HG03139 (cell line): ENCODE results near the gene AWAT1.
"Not testable (repeated sequence)": the region's sequence is repeated elsewhere in the genome, so short reads cannot be mapped to it uniquely, and the experiment has no call there.

Experiments used
- ATAC-seq: cut with Tn5 transposase; IDR thresholded peaks from one replicate; pipeline ENCODE4 v1.9.1; 2021; ENCODE audit not compliant: unreplicated experiment

Gene AWAT1

DNA sequence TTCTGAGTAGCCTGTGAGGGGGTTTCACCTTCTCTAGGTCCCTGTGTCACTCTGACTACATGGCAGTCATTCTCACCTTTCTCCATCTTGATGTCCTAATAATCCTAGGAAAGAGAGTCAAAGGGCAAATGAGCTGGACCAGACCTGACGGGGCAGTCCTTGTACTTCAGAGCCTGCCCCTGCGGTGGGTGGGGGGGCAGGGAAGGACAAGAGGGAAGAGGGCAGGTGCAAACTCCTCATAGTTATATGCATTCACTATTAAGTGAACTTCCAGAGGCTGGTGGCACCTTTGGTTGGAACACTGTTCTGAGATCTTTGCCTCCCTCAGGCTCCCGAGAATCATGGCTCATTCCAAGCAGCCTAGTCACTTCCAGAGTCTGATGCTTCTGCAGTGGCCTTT, at the start of gene AWAT1:
Gene AWAT1, plus strand, starts transcription at position 301 of the 400 bp plus-strand sequence. Its CDS starts 41 bp downstream, at position 342.
- no peak for ATAC-seq

DNA sequence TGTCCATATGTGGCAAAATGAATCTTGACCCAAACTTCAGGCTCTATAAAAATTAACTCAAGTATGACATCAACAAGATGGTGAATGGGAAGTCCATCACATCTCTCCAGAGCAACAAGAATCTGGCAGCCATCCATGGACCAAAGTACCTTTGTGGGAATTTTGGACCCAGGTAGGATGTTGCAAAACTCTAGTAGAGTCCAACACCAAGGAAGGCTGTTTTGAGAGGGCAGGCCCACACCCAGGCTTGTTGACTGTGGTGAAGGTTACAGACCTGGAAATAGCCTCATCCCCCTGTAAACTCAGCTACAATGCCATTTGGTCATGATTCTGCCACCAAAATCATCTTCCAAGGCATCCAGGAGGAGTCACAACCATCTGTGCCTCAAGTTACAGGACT, 44.2 kb upstream of the AWAT1 start:
- no peak for ATAC-seq

DNA sequence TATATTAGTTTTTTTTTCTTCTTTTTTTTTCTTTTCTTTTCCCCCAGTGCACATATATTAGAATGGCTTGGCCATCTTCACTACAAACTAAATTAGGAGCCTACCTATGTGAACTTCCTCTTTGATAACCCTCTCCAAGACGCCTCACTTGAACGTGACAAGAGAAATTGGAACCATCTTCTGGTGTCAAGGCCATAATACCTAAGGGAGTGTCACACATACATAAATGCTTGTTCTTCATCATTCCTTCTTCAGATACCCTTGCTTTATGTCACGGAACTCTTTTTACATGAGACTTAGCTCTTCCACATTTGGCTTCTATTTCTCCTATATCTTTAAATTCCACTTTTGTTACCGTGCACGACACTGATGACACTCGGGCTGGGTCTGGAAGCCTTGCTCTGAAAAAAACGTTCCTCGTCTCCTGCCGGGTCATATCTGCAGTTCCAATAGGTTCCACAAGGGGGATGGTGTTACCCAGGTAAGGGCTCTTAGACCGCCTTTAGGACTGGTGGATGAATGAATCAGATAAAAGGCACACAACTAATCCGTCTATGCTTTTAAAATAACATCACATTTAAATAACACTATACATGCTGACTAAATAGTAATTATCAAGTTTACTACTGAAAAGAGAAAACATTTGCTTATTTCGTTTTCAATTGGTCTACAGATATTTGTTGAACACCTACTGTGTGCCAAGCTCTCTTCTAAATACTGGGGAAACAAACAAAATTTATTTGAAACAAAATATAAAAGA, 37.3 kb upstream of the AWAT1 start:
- ATAC-seq: no peak

DNA sequence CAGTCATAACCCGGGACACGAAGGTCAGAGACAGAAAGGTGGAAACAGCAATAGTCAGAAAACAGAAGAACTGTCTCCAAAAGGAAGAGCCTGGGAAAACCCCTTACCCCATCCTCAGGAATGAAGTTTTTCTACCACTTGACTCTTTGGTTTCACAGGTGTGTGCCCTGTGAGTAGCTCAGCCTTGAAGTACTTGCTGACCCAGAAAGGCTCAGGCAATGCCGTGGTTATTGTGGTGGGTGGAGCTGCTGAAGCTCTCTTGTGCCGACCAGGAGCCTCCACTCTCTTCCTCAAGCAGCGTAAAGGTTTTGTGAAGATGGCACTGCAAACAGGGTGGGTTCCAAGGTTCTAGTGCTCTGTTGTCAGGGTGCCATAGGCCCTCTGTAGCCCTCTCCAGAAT, 32.7 kb upstream of the AWAT1 start:
- ATAC-seq: no peak

DNA sequence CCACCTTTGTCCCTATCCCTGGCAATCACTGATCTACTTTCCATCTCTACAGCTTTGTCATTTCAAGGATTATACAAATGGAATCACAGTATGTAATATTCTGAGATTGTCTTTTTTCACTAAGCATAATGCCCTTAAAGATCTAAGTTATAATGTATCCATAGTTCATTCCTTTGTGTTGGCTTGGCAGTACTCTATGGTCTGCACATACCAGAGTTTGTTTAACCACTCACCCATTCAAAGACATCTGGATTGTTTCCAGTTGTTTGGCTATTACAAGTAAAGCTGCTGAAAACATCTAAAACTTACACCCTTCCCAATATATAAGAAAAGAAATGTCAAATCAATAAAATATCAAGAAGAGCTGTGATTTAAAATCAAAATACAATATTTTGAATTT, 26.0 kb upstream of the AWAT1 start:
- ATAC-seq: no peak

DNA sequence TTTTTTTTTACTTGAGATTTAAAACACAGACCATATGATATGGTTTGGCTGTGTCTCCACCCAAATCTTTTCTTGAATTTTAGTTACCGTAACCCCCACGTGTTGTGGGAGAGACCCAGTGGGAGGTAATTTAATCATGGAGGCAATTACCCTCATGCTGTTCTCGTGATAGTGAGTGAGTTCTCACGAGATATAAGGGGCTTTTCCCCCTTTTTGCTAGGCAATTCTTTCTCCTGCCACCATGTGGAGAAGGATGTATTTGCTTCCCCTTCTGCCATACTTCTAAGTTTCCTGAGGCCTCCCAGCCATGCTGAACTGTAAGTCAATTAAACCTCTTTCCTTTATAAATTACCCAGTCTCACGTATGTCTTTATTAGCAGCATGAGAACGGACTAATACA, 24.9 kb upstream of the AWAT1 start:
- not testable (repeated sequence) for ATAC-seq

DNA sequence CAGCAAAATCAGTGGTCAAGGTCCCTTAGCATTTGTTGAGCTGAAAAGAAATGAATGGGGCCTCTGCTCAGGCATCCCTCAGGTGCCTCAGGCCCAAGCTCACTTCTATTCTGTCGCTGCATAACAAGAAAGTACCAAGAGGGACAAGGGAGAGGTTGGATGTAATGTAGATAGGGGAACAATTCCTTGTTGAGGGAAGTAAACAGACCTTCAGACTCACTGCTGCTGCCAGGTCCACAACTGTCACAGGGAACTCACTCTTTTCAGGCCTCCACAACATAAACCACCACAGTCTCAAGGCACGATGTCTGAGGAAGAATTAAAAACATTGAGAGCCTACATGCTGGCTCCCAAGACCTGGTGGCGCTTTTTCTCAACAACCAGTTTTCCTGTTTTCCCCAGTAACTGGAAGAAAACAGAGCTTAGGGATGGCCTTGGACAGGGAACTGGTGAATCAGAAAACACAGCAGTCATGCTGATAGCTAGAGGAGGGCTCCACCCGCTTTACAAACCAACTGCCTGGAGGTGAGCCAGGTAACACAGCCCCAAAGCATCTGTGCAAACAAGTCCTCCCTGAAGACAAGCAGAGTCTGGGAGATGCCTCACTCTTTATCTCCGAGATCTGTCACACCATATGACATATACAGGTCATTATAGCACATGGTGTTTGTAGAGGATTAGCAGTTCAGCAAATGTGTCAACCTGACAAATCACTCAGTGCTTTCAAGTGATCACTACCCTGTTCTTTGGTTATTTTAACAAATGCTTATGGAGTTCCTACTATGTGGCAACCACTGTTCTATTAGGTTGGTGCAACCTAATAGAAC, 14.3 kb upstream of the AWAT1 start:
- ATAC-seq: no peak

DNA sequence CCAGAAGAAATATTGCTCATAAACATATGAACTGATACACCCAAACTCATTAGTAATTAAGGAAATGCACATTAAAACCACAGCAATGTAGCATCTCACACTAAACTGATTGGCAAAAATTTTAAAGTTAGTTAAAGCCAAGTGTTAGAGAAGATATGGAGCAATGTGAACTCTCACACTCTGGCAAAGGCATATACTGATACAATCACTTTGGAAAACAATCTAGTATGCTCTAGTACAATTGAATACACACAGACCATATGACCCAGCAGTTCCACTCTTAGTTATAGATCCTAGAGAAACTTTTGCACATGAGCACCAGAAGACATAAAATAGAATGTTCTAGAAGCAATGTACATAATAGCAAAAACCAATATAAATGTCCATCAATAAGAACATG, 8.4 kb upstream of the AWAT1 start:
- no peak for ATAC-seq

DNA sequence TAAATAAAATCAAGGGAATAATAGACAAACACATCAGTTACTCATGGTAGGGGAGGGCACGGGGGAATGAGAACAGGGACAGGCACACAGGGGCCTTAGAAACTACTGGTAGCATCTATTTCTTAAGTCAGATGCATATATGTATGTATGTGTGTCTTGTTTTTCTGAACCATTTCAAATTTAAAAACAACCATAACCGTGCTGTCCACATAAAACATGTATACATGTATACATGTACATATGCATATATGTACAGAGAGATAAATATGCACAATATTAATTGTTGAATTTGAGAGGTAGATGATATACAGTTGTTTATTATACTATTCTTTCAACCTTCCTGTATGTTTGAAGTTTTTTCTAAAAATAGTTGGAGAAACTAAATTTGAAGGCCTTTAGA, 7.8 kb upstream of the AWAT1 start:
- ATAC-seq: no peak

DNA sequence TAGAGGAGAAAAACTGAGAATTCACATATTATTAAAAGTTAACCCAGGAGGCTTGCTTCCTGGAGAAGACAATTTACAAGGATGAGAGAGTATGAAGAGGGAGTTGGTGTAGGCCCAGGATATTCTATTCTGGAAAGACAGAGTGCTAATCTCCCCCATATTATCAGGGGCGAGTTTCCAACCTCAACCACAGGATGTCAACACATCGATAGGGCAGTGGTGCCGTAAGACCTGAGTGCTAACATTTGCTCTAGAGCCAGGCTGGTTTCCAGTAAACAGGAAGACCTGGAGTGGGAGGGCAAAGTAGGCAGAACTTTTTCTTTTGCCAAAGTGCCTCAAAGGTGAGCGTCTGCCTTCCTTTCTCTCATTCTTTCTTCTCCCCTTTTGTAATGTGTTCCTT, 2.8 kb upstream of the AWAT1 start:
- no peak for ATAC-seq

DNA sequence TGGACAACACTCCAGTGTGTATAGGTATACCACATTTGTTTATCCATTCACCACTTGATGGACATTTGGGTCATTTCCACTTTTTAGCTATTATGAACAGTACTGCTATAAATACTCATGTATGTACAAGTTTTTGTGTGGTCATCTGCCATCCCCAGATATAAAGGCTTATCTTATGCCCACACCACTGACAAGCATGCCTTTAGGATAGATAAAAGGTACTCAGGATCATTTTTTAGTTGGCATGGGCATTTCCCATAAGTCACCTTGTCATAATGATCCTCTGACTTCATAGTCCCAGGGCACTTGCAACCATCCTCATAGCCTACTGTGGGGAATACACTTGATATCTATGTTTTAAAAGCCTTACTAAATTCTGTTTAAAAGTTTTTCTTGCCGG, 6.3 kb downstream of the AWAT1 start:
- no peak for ATAC-seq

DNA sequence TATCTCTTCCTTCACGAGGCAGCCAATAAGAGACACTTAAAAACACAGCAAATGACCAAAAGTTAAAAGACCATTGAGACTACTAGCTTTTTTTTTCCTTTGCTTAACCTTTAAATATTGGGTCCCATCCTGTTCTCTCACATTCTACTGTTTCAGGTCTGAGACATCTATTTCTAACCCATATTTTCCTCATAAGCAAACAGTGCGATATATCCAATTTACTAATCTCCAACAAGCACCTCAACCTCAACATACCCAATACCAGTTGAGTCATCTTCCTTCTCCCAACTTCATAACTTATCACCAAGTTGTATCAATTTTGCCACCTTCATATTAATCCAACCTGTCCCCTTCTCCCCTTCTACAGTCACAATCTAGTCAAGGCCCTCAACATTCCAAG, 7.0 kb downstream of the AWAT1 start:
- no peak for ATAC-seq

DNA sequence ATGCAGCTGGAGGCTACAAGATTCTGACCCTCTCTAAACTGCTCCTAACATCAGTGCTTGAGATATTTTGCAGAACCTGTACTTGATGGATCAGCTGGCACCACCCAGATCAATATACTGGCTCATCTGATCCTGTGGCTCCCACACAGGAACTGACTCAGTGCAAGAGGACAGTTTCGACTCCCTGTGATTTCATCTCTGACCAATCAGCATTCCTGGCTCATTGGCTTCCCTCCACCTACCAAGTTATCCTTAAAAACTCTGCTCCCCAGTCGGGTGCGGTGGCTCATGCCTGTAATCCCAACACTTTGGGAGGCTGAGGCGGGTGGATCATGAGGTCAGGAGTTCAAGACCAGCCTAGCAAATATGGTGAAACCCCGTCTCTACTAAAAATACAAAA, 9.1 kb downstream of the AWAT1 start:
- not testable (repeated sequence) for ATAC-seq

DNA sequence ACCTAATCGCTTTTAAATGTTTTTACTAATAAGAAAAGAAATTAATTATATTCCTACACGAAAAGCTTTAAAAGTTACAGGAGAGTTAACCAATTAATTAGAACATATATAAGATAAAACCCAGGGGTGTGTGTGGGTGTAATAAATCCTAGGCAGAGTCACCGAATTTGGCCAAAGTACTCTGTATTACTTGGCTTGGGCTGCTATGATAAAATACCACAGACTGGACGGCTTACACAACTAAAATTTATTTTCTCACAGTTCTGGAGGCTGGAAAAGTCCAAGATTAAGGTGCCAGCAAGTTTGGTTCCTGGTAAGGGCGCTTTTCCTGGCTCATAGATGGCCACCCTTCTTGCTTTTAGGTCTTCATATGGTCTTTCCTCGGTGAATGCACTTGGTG, 10.4 kb downstream of the AWAT1 start:
- ATAC-seq: no peak

DNA sequence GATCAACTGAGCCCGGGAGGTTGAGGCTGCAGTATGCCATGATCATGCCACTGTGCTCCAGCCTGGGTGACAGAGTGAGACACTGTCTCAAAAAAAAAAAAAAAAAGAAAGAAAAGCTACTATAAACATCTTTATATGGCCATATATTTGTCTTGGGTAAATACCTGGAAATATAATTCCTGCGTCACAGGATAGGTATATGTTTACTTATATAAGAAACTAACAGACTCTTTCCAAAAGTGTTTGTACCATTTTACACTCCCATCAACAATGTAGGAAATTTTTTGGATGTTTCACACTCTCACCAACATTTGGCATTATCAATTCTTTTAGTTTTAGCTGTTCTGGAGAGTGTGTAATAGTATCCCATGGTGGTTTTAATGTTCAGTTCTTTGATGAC, 12.8 kb downstream of the AWAT1 start:
- no peak for ATAC-seq

DNA sequence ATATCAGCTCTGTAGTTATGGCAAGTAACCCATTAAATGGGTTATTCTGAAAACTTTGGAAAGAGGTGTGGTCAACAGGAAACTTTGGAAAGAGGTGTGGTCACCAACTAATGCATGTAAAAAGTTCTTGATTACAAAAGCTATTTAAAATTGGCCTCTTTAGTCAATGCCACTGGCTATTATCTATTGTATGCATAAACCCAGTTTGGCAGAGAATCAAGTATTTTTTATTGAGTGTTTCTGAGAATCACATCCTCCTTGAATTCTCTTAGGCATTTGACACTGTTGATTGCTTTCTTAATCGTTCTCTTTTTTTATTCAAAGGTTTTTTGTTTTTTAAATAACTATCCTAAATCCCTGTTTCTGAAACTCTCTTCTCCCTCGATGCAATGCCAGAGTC, 18.0 kb downstream of the AWAT1 start:
- no peak for ATAC-seq

DNA sequence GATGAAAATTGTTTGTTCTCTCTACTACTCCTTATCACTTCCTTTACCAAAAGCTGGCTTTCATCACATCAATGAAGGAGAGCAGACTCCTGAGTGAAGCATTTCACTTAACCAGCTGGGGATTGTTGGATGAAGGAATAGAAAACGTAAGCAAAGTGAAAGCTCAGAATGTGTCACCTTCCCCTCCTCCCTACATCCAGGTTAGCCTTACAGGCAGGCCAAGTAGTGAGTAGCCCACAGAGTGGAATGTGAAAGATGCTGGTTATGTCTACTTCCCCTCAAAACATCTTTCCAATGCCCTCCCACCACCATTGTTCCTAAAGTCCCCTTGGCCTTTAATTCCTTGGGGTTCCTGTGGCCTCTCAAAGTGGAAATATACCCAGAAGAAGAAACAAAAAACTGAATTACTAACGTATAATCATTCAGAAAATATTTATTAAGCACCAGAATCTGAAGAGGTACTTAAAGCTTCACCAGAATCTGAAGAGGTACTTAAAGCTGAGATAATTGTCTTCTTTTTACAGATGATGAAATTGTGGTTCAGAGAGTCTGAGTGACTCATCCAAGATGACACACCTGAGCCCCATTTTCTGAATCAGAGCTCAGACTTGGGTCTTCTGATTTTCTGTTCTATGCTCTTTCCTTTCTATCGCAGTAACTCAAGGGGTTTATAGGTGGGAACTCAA, 19.1 kb downstream of the AWAT1 start:
- ATAC-seq: no peak

DNA sequence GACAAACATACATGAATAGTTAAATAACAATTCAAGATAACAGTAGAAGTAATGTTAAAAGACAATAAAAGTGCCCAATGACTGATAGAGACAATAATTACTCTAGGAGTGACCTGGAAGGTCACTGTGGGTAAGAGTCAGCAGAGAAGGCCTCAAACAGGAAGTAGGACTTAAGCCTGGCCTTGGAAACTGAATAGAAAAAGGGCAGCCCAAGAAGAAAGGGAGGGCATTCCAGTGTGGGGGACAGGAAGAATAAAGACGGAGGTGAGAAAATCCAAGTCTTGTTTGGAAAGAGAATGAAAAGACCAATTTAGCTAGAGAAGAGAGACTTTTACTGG, 19.6 kb downstream of the AWAT1 start:
- no peak for ATAC-seq

DNA sequence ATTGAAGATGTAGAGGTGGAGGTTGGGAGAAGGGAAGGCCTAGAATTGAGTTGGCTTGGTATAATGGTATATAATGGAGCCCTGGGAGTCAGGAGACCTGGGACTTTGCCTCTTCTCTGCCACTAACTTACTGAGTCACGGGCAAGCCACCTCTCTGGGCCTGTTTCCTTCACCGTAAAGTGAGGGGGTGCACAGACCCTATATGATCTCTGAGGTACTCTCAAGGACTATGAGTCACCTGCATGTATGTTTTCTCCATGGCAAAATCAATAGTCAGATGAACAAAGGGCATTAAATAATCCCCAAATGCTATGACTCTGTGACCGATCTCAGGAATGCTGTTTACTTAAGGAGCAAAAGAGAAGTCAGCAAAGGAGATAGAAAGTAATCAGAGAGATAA, 20.5 kb downstream of the AWAT1 start:
- no peak for ATAC-seq

DNA sequence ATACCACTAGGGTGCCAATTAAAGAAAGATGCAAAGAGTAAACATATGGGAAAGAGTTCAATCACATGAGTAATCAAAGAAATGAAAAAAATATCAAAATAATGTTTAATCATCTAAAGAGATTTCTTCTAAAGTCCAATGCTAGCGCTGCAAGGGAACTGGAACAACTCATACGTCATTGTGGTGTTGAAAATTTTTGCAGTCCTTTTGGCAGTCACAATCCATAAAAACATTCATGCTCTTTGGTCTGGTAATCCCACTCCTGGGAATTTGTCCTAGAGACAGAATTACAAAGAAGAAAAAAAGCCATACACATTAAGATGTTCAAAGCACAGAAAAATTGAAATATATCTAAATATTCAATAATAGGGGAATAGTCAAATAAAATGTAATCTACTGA, 21.0 kb downstream of the AWAT1 start:
- ATAC-seq: no peak

DNA sequence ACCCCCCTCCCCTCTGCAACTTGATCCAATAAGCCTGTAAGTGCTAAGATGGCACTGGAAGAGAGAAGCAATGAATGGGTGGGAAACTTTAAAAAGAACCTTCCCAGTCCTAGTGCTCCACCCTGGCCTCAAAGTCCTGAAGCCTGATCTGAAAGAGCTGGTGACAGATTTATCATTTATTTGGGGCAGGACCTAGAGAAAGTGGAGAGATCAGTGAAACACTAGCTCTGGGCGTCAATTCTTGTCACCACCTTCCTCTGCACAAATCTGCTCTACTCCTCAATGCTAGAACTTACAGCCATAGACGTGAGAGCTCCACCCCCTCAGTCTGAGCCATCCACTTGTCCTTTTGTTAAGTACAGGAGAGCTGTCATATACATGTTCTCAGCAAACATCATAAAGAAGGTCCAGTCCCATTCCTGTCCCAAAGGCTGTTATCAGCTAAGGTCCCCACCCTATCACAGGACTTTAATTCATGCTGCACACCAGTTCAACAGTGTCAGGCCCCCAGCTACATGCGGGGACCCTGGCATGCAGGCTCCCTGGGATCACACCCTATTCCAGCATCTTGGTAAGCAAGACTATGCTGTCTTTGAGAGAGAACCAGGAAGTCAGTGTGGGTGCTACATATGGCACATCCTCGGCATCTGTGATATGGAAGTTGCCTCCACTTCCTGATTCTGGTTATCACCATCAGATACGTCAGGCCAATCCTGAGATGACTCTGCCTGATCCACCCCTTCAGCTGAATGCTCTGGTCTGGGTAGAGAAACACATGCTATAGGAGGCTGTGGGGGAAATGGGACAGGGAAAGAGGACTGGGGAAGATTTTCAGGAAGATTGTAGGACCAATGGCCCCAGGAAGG, 23.2 kb downstream of the AWAT1 start:
- no peak for ATAC-seq
